HepG2 (cell line): ENCODE results near the gene TPST1. TPM values are rescaled to one million over a fixed set of nuclear protein-coding genes. Genes with fewer than 3 reads are reported as not detected.

ENCODE experiments used
- AHDC1 ChIP-seq: sonication (generic); formaldehyde crosslinking; IDR thresholded peaks from 2 replicates; pipeline ENCODE4 v1.5.1; 2020; ENCODE audit warnings: mild to moderate bottlenecking, missing genetic modification reagents, borderline replicate concordance
- CENPX ChIP-seq: sonication (generic); formaldehyde crosslinking; IDR thresholded peaks from 2 replicates; pipeline ENCODE4 v1.9.0; 2021; ENCODE audit warnings: mild to moderate bottlenecking, missing genetic modification reagents, moderate library complexity
- DNMT1 ChIP-seq: sonication (generic); formaldehyde crosslinking; IDR thresholded peaks from 2 replicates; pipeline ENCODE4 v1.5.1; 2020; ENCODE audit warnings: mild to moderate bottlenecking, missing genetic modification reagents
- DRAP1 ChIP-seq: IDR thresholded peaks from 2 replicates; pipeline ENCODE4 v1.6.1; 2016; ENCODE audit warnings: missing genetic modification reagents, missing compliant biosample characterization
- HDAC6 ChIP-seq: fragments of 200-600 bp; sonication (generic); IDR thresholded peaks from 2 replicates; pipeline ENCODE4 v1.7.0; 2017; ENCODE audit warnings: mild to moderate bottlenecking, antibody characterized with exemption, low read length, low read depth
- HIVEP1 ChIP-seq: sonication (generic); formaldehyde crosslinking; IDR thresholded peaks from 2 replicates; pipeline ENCODE4 v1.4.0; 2020; ENCODE audit warnings: mild to moderate bottlenecking, missing genetic modification reagents
- KAT8 ChIP-seq: IDR thresholded peaks from 2 replicates; pipeline ENCODE4 v1.6.1; 2016; ENCODE audit warnings: missing genetic modification reagents, missing compliant biosample characterization
- KMT2A ChIP-seq: sonication (generic); formaldehyde crosslinking; IDR thresholded peaks from 2 replicates; pipeline ENCODE4 v1.4.0; 2020; ENCODE audit warnings: missing genetic modification reagents
- MLLT10 ChIP-seq: sonication (generic); formaldehyde crosslinking; IDR thresholded peaks from 2 replicates; pipeline ENCODE4 v1.4.0; 2020; ENCODE audit warnings: missing genetic modification reagents
- MZF1 ChIP-seq: sonication (generic); formaldehyde crosslinking; IDR thresholded peaks from 2 replicates; pipeline ENCODE4 v1.8.1; 2023; ENCODE audit warnings: mild to moderate bottlenecking, missing genetic modification reagents, borderline replicate concordance
- SAP130 ChIP-seq: IDR thresholded peaks from 2 replicates; pipeline ENCODE4 v1.6.1; 2016; ENCODE audit warnings: low read depth
- SP140L ChIP-seq: sonication (generic); formaldehyde crosslinking; IDR thresholded peaks from 2 replicates; pipeline ENCODE4 v1.4.0; 2020; ENCODE audit warnings: missing genetic modification reagents, borderline replicate concordance
- U2AF1 ChIP-seq: fragments of 200-400 bp; formaldehyde crosslinking; optimal IDR thresholded peaks from 2 replicates; pipeline ENCODE3; 2017; ENCODE audit warnings: mild to moderate bottlenecking, low read depth, low read length
- UBTF ChIP-seq: sonication (generic); formaldehyde crosslinking; IDR thresholded peaks from 2 replicates; pipeline ENCODE4 v1.4.0; 2020; ENCODE audit warnings: mild to moderate bottlenecking, missing genetic modification reagents
- YY1 ChIP-seq: IDR thresholded peaks from 2 replicates; pipeline ENCODE4 v1.6.1; 2011; ENCODE audit warnings: low read length, low read depth, moderate library complexity, mild to moderate bottlenecking; ENCODE audit not compliant: insufficient read depth, insufficient replicate concordance
- ZBTB7B ChIP-seq: sonication (generic); formaldehyde crosslinking; IDR thresholded peaks from 2 replicates; pipeline ENCODE4 v1.4.0; 2020; ENCODE audit warnings: missing genetic modification reagents
- ZNF589 ChIP-seq: sonication (generic); formaldehyde crosslinking; conservative IDR thresholded peaks from 2 replicates; pipeline ENCODE4 v1.8.0; 2022; ENCODE audit warnings: mild to moderate bottlenecking, moderate library complexity, missing genetic modification reagents
- ZSCAN30 ChIP-seq: sonication (generic); formaldehyde crosslinking; IDR thresholded peaks from 2 replicates; pipeline ENCODE4 v1.5.0; 2020; ENCODE audit warnings: mild to moderate bottlenecking, missing genetic modification reagents
- polyA plus RNA-seq, 8 experiments: library from polyadenylated mRNA; depleted of rRNA in 3 of 8; stranded (reverse) in 7 of 8; unstranded in 1 of 8; fragments of >200 nt; fragmentation: Illumina TruSeq in 4 of 8; extraction: Trizol in 4 of 8; gene quantifications; 2 replicates each; pipeline versions ENCODE4 v1.2.1 to v1.2.3, GENCODE V29; 2011 to 2016; ENCODE audit warnings: low read depth in 4 of 8, missing spikeins in 1 of 8, mixed read lengths in 1 of 8; ENCODE audit not compliant: insufficient read depth in 1 of 8
- total RNA-seq, 5 experiments: library from RNA; depleted of rRNA; stranded (reverse); fragments of >200 nt; fragmentation: Illumina TruSeq; extraction: Trizol; gene quantifications; 2 replicates each; pipeline ENCODE4 v1.2.3, GENCODE V29; 2016; ENCODE audit warnings: low read depth in 1 of 5
- TF ChIP-seq, protein P1 (sequence below): sonication (generic); formaldehyde crosslinking; IDR thresholded peaks from 2 replicates; pipeline ENCODE4 v1.5.0; 2020; ENCODE audit warnings: missing genetic modification reagents
- TF ChIP-seq, protein P2 (sequence below): sonication (generic); formaldehyde crosslinking; IDR thresholded peaks from 2 replicates; pipeline ENCODE4 v1.5.0; 2020; ENCODE audit warnings: missing genetic modification reagents, mild to moderate bottlenecking, borderline replicate concordance

The TPST1 gene
- total and polyA plus RNA-seq, 2 of the 13 experiments (the other 11 are each of a cell fraction or from before 2014, with no cell fraction given), result 24.3 to 34.1 TPM

DNA sequence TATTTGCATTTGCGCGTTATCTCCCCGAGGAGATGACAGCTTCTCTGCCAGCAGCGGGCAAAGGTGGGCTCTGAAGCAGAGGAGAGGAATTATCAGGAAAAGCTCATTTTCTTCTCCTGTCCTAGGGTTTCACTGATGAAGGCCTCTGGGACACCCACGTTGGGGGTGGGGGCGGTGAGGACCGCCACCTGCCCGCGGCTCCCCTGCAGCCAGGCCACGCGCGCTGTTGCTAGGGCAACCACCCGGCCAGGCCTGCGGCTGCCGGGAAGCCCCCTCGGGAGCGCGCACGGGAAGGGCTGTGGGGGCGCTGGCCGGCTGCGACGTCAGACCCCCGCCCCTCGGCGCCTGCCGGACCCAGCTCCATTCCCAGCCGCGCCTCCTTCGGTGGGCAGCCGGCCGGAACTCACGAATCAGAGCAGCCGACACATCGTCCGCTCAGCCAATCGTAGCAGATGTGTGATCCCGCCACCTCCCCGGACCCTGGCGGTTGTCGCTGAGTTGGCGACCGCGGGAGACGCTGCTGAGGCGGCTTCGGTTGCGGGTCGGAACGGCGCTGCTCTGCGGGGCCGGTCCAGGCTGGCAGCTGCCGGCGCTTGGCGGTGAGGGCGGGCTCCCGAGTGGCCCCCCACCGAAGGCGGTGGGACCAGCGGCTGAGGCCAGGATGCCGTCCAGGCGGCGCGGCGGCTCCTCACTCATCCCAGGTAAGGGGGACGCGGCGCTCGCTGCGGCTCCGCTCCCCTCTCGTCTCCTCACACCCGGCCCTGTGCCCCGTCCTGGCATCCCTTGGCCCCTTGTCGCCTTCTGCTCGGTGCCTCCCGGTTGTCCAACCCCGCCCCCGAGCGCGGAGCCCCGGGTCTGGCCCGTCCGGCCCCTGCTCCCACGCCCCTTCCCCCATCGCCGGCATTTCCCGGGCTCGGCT is at the start of gene TPST1 (continued):
- no peak for TF ChIP-seq AHDC1
- TF ChIP-seq MZF1 (CRISPR knock-in tag), result 0 out of 2 replicates have a peak, but pooled peaks have one; percentile 54
- TF ChIP-seq U2AF1, result no peak
- no peak for TF ChIP-seq HIVEP1
- TF ChIP-seq UBTF (CRISPR knock-in tag), result peak; percentile 89
- TF ChIP-seq YY1, result peak; percentile 64
- TF ChIP-seq SP140L (CRISPR knock-in tag), result no peak
- peak; percentile 90 for TF ChIP-seq SAP130 (CRISPR knock-in tag)
- TF ChIP-seq, protein P1, sequence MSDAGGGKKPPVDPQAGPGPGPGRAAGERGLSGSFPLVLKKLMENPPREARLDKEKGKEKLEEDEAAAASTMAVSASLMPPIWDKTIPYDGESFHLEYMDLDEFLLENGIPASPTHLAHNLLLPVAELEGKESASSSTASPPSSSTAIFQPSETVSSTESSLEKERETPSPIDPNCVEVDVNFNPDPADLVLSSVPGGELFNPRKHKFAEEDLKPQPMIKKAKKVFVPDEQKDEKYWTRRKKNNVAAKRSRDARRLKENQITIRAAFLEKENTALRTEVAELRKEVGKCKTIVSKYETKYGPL (CRISPR knock-in tag), result no peak
- TF ChIP-seq HDAC6, result no peak
- peak; percentile 84 for TF ChIP-seq ZBTB7B
- TF ChIP-seq, protein P2, sequence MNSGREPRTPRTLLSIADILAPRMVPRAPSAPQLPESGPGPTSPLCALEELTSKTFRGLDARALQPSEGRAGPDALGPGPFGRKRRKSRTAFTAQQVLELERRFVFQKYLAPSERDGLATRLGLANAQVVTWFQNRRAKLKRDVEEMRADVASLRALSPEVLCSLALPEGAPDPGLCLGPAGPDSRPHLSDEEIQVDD (CRISPR knock-in tag), result no peak
- TF ChIP-seq DNMT1 (CRISPR knock-in tag), result peak; percentile 30; the same call in 1 of the 2 replicates
- no peak; the same call in 1 of the 2 replicates for TF ChIP-seq ZNF589 (CRISPR knock-in tag)
- no peak for TF ChIP-seq MLLT10 (CRISPR knock-in tag)
- no peak for TF ChIP-seq ZSCAN30 (CRISPR knock-in tag)
- TF ChIP-seq DRAP1 (CRISPR knock-in tag), result peak; percentile 65
- peak; percentile 86 for TF ChIP-seq KAT8 (CRISPR knock-in tag)
- TF ChIP-seq CENPX (CRISPR knock-in tag), result no peak
- TF ChIP-seq KMT2A (CRISPR knock-in tag), result peak; percentile 95
